Bronchial epithelial cell (primary cell): ENCODE measurements around the gene SLC25A22. TPM values are rescaled to one million over a fixed set of nuclear protein-coding genes. Genes with fewer than 3 reads are reported as not detected.

Experiments
- DNase-seq: peaks from one replicate; pipeline ENCODE4 v3.0.0-alpha.2; 2010; ENCODE audit warnings: low read depth
- FAIRE-seq: peaks from 2 replicates; lab custom pipeline; 2011; peaks lifted over from hg19 to GRCh38; lab: Jason Lieb, UNC
- H3K27me3 ChIP-seq: 2 replicates; pipeline ENCODE4 v1.5.1; 2011; ENCODE audit warnings: low read length; ENCODE audit not compliant: control insufficient read depth, insufficient read depth
- H3K36me3 ChIP-seq: 2 replicates; pipeline ENCODE4 v1.5.1; 2011; ENCODE audit warnings: low read length; ENCODE audit not compliant: control insufficient read depth, insufficient read depth
- H3K4me3 ChIP-seq: 2 replicates; pipeline ENCODE4 v1.5.1; 2011; ENCODE audit warnings: mild to moderate bottlenecking, low read depth, low read length, control low read depth
- CTCF ChIP-seq: IDR thresholded peaks from 2 replicates; pipeline ENCODE4 v1.5.1; 2011; ENCODE audit warnings: mild to moderate bottlenecking, moderate library complexity, low read length, control low read depth, inconsistent platforms; ENCODE audit not compliant: insufficient read depth, severe bottlenecking
- total RNA-seq: library from RNA; depleted of rRNA; stranded (reverse); fragments of >200 nt; gene quantifications from 2 replicates; pipeline ENCODE4 v1.2.1, GENCODE V29; 2014

Gene SLC25A22
- total RNA-seq, 1 donor from 2014 or later = 5.3 TPM

DNA sequence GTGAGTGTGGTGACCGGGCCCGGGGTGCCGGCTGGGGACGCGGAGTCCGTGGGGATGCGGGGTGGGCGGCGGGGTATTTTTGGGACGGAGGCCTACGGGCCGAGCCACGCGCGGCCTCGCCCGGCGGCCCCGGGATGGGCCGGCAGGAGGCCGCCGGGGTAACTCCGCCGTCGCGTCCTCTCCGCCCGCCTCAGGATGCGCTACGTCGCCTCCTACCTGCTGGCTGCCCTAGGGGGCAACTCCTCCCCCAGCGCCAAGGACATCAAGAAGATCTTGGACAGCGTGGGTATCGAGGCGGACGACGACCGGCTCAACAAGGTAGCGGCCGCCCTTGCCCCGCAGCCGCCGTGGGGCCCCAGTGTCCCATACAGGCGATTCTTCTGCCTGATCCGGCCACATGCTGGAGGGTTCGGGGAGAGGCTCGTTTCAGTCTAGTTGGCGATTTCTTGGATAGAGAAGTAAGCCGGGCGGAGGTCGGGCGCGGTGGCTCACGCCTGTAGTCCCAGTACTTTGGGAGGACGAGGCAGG lies 12.0 kb upstream of the SLC25A22 start:
- FAIRE-seq (no peak), DNase-seq (no peak)
- Histone ChIP-seq H3K27me3 (no peaks in the 10 kb centered on the region), H3K36me3 (peaks cover 21% of the 10 kb centered on the region), H3K4me3 (peak overlapping the region; percentile 97)
- TF ChIP-seq CTCF = no peak

DNA sequence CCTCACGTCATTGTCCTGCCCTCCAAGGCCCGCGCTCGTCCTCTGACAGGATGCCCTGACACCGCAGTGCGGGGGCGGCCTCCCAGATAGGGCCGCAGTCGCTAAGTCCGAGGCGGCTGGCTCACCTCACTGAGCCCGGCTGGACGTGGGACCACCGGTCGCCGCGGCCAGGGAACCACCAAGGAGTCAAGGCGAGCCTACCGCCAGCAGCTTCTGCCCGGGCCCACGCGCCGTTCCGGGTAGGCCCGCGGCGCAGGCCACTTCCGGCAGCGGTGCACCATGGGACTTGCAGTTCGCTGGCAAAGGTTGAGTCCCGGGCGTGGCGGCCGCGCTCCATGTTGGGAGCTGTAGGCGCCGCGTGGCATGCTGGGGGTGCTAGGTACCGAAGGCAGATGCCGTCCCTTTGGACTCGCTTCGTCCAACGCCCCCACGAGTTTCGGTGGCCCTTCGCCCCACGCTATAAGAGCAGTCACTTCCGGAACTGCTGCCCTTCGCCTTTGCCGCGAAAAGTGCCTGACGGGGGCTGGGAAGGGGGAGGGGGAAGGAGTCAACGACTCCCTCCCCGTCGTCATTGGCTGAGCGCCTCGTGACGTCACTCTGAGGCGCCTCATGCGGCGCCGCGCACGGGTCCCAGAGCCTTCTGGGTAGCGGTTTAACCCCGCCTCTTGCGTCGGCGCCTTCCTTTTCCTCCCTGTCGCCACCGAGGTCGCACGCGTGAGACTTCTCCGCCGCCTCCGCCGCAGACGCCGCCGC lies 11.4 kb upstream of the SLC25A22 start, which contains the start of gene RPLP2:
Gene RPLP2 (plus strand): TSS at position 681 of the 753 bp plus-strand sequence. CDS start 268 bp downstream, outside the sequence.
- DNase-seq (peak; percentile 86), FAIRE-seq (no peak)
- Histone ChIP-seq H3K36me3 (peaks cover 21% of the 10 kb centered on the region), H3K4me3 (peak within 1 kb of the TSS; percentile 97), H3K27me3 (no peaks in the 10 kb centered on the region)
- no peak for TF ChIP-seq CTCF

DNA sequence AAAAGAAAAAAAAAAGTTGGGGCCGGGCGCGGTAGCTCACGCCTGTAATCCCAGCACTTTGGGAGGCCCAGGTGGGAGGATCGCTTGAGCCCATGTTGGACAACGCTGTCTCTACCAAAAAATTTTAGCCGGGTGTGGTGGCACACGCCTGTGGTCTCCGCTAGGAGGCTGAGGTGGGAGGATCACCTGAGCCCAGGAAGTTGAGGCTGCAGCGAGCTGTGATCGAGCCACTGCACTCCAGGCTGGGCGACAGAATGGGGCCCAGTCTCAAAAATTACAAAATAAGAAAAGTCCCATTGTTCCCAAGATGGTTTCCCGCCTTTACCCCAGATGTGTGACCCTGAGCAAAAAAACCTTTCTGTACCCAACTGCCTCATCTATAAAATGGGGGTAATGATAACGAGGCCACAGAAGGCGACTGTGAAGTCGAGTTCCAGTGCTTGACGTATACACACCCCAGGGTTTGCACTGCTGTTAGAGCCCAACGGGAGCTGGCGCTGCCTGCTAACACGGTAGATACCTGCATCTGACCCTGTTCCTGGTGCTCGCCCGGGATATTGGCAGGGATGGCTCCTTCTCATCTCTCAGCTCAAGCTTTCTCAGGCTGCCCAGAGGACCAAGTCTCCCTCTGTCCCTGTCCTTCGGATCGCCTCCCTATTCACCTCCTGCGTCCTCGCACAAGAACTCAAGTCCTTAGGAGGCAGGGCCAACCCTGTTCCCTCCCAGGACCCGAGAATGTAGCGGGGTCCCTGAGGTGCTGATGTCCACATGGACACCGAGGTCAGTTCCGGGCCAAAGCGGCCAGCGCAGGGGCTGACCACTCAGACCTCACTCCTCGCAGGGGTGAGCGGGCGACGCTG lies 10.6 kb upstream of the SLC25A22 start:
- no peak for DNase-seq
- TF ChIP-seq CTCF = no peak
- Histone ChIP-seq H3K36me3 (peaks cover 20% of the 10 kb centered on the region), H3K4me3 (peak overlapping the region; percentile 97), H3K27me3 (no peaks in the 10 kb centered on the region)
- FAIRE-seq = no peak

DNA sequence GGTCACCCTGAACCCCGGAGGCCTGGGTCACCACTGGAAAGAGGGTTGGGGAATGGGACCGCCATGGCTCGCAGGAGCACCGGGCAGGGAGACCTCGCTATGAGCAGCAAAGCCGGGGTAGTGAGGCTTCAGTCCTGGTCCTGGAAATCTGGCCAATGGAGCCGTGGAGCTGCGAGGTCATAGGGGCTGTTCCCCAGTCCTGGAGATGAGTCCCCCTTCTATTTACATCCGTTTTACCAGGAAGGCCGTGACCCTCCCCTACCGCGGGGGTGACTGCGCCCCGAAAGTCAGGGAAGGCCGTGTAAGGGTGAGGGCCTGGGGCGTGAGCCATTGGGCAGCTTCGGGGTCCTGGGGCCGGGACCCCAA lies 6.5 kb upstream of the SLC25A22 start:
- FAIRE-seq (no peak), DNase-seq (no peak)

More for the DNA sequence above, 6.5 kb upstream of the SLC25A22 start:
- TF ChIP-seq CTCF = no peak
- Histone ChIP-seq H3K36me3 (peaks cover 23% of the 10 kb centered on the region), H3K4me3 (peak overlapping the region; percentile 58), H3K27me3 (no peaks in the 10 kb centered on the region)
